Fibroblast of lung (primary cell): ENCODE results near the gene MRPS25.

ENCODE experiments used
- EZH2 ChIP-seq: IDR thresholded peaks from 2 replicates; pipeline ENCODE4 v1.5.1; 2012; ENCODE audit warnings: low read length, control low read depth, mild to moderate bottlenecking; ENCODE audit errors: missing control alignments
- TF ChIP-seq, protein P1 (sequence below), 2 donors: IDR thresholded peaks in 1 of 2; conservative IDR thresholded peaks in 1 of 2; 1 replicate in 1 of 2; 2 replicates in 1 of 2; pipeline ENCODE4 v1.5.1; 2011 to 2012; ENCODE audit warnings: low read length in 2 of 2, control low read depth in 1 of 2, inconsistent platforms in 1 of 2, low read depth in 1 of 2, mild to moderate bottlenecking in 1 of 2

DNA sequence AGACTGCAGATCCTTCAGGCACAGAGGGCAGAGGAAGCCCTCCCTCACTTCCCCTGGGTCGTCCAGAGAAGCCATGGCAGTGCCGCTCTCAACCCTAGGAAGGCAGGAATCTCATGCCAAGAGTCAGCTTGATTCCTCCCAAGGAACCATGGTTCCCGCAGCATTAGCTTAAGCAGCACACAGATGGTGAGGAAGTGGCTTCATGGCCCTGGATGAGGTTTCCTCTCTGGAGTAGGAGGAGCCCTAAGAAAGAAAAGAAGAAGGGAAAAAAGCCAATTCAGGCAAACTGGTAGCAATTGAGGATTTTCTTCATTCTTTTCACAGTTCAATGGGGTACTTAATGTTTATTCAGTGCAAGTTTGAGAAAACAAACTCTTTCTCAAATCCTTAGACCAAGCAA lies 30.9 kb upstream of the MRPS25 start:
- TF ChIP-seq, protein P1, sequence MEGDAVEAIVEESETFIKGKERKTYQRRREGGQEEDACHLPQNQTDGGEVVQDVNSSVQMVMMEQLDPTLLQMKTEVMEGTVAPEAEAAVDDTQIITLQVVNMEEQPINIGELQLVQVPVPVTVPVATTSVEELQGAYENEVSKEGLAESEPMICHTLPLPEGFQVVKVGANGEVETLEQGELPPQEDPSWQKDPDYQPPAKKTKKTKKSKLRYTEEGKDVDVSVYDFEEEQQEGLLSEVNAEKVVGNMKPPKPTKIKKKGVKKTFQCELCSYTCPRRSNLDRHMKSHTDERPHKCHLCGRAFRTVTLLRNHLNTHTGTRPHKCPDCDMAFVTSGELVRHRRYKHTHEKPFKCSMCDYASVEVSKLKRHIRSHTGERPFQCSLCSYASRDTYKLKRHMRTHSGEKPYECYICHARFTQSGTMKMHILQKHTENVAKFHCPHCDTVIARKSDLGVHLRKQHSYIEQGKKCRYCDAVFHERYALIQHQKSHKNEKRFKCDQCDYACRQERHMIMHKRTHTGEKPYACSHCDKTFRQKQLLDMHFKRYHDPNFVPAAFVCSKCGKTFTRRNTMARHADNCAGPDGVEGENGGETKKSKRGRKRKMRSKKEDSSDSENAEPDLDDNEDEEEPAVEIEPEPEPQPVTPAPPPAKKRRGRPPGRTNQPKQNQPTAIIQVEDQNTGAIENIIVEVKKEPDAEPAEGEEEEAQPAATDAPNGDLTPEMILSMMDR (conservative IDR thresholded peaks at IDR 0.05 in 1 of 2, IDR thresholded peaks at IDR 0.05 in 1 of 2; ENCODE audit: low read depth in 1 of 2, low read length in 2 of 2), result no peak
- TF ChIP-seq EZH2, result no peak
